HG03378 (cell line): ENCODE data around the gene SERPINB13.

Experiments used
- ATAC-seq: cut with Tn5 transposase; IDR thresholded peaks from one replicate; pipeline ENCODE4 v1.9.1; 2021; ENCODE audit warnings: mild to moderate bottlenecking, moderate library complexity; ENCODE audit not compliant: unreplicated experiment

The SERPINB13 gene, protein sequence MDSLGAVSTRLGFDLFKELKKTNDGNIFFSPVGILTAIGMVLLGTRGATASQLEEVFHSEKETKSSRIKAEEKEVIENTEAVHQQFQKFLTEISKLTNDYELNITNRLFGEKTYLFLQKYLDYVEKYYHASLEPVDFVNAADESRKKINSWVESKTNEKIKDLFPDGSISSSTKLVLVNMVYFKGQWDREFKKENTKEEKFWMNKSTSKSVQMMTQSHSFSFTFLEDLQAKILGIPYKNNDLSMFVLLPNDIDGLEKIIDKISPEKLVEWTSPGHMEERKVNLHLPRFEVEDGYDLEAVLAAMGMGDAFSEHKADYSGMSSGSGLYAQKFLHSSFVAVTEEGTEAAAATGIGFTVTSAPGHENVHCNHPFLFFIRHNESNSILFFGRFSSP

DNA sequence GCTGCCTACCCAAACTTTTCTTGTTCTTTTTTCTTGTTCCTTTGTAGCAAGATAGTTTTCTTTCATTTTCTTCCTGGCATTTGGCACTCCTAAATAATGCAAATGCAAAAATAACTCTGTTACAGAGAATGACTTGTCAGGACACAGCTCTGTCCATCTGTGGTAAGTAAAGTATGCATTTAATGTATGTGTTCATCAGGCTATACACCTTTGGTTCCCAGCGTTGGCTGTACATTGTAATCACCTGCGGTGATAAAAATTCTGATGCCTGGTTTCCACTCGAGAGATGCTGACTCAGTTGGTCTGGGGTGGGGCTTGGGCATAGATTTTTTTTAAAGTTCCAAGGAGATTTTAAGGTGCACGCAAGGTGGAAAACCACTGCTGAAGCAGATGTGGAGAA lies at the start of gene SERPINB13:
SERPINB13 (plus strand) TSS at position 378 of the 400 bp plus-strand sequence. CDS start 1,325 bp downstream, outside the sequence.
- no peak for ATAC-seq

DNA sequence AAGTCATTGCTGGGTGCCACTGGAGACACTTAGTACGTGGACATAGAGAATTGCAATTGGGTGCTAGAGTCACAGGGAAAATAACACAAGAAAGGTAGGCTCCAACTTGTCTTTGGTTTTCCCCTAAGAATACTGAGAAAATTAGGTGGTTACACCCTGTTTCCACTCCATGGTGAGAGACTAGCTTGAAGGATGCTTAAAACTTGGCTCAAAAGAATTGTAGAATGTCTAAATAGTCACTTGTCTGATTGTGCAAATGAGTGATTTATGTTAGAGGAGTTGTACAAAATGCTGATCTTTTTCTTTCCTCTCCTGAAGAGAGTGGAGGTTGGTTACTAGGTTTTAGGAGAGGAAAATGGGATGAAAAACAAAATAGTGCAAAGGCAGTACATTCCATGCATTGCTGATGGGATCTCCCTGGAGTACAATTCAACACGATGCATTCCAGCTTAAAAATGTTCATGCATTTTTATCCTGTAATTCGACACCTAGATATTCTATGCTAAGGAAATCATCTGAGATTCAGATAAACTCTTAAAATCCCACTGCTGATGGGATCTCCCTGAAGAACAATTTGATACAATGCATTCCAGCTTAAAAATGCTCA lies 47.1 kb upstream of the SERPINB13 start:
- no peak for ATAC-seq

DNA sequence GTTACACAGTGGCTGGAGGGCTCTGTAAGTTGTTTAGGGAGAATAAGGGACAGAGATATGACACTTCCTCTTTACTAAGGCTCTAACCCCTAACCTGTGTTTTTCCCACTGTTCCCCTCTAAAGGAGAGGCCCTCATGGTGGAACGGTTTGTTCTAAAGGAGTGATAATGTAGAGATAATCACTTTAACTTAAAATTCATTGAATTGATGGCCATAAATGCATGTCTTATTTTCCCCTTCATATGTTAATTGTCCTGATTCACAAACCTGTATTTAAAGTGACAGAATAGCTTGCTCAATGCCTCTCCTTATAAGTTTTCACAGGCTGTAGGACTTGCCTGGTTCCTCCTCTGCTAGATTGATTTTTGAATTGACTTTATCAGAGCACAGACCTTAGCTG lies 45.1 kb upstream of the SERPINB13 start, which contains the start of gene SERPINB12:
SERPINB12 (plus strand) TSS at position 301 of the 400 bp plus-strand sequence. CDS start 13,791 bp downstream, outside the sequence.
- ATAC-seq: no peak

DNA sequence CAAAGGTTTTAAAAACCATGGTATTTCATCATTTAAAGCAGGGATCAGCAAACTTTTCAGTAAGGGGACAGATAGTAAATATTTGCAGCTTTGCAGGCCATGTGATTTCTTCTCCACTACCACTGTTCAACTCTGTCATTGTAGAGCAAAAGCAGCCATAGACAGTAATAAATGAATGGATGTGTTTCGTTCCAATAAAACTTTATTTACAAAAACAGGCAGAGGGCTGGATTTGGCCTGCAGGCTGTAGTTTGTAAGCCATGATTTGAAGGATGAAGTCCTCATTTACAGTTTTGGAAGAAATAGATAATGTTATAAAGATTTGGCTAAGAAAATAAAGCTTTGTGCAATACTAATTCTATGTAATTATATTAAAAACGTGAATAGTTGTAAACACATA lies 43.1 kb upstream of the SERPINB13 start:
- ATAC-seq: no peak

DNA sequence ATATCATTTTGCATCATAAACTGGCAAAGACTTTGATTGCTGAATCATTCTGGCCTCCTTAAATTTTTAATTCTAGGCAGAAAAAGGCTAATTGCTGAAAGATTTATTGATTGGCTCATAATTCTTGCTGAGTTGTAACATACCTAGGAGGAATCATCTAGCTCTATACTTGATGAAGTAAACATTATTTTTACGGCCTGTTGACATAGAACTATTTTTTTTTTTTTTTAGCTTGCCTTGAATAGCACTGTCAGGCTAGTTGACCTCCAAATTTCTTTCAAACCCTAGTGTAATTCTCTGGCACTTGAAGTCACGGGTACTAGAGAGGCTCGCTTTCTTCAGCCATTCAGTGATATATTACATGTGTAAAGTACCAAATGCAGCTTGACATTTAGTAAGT lies 42.1 kb upstream of the SERPINB13 start:
- ATAC-seq: no peak

DNA sequence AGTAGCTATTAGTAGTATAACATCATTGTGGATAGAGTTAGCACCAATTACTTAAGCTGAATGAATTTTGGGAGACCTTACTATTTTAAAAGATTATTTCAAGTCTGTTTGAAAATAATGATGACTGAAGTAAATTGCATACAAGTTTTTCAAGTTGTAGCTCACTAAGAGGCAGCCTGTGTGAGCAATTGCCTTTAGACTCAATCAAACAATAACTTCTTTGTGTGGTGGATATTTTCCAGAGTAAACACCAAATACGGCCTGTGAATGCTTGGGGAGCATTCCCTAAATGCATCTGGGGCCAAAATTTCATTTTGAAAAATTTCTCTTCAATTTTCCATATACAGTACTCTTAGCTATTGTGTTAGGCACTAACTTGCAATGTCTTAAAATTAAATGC lies 37.1 kb upstream of the SERPINB13 start:
- no peak for ATAC-seq

DNA sequence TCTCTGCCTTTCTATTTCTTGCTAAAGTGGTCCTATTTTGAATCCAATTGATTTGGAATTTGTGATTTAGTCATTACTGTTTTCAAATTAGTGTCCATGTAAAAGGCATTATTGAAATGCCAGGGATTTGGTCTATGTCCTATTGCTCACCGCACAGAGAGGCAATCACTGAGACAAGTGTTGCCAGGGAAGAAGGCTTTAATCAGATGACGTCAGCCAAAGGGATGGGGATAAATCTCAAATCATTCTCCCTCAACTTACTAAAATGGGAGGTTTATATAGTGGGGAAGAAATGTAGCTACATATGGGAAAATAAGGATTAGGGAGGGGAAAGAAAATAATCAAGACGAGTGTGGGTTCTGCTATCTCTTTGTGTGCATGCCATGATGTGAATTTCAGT lies 35.4 kb upstream of the SERPINB13 start:
- ATAC-seq: no peak

DNA sequence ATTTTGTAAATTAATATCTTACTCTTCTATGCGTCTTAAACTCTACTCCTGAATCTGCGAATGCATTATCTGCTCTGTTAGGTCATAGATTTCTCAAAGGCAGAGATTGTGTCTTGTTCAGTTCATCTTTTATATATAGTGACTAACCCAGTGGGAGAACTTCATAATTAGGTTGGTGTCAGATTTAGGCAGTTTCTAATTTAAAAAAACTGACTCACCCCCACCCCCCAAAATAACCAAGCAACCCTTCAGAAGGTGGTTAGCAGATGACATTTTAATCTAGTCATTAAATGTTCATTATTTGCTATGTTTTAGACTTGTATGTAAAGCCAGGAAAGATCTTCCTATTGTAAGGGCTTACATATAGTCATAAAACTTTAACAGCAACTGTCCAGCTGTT lies 34.6 kb upstream of the SERPINB13 start:
- ATAC-seq: no peak

DNA sequence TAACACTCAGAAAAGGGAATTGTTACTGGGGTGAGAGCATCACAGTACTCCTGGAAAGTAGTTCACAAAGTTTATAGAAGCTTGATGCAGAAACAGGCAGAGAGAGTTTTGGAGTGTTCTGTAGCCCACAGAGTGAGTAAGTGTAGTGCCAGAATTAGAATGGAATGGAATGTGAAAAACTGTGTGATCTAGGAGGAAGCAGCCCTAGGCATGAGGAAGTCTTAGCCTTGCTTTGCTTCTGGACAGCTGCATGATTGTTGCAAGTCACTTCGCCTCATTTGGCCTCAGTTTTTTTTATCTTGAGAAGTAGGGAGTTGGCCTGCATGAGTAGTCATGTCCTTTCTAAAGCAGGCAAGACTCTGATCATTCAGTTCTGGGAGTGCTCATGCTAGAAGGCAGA lies 34.1 kb upstream of the SERPINB13 start:
- no peak for ATAC-seq

DNA sequence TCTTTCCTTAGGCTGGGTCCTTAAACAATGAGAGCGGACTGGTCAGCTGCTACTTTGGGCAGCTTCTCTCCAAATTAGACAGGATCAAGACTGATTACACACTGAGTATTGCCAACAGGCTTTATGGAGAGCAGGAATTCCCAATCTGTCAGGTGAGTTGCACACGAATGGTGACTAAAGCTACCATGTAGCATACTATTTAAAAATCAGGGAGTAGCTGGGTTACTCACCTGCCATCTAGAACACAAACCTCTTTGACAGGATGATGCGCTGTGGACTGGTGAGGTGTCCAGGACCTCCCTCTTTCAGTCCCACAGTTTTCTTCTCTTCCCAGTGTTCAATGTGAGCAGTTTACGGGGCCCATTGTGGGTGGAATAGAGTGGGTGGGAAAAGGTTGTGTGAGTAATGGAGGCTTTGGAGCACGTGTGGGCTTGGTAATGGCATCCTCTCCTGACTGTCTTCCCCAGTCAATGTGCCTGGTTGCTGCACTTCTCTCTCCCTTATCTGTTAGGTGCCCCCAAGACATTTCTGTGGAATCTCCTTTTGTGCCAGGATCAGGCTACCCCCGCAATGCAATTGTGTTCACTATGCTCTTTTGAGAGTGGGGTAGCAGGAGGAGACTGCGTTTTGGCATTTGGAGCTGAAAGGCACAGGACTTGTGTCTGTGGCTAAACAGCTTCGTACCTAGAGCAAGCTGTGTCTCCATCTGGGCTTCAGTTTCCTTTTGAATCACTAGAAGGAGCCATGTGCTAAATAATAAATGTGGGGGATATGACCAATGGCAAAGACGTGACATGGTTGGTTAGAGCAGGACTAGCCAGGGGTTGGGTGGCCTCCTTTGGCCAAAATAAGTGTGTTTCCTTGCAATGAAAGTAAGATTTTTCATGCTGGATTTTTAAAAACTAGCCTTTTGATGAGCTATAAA lies 27.3 kb upstream of the SERPINB13 start:
- ATAC-seq: no peak

DNA sequence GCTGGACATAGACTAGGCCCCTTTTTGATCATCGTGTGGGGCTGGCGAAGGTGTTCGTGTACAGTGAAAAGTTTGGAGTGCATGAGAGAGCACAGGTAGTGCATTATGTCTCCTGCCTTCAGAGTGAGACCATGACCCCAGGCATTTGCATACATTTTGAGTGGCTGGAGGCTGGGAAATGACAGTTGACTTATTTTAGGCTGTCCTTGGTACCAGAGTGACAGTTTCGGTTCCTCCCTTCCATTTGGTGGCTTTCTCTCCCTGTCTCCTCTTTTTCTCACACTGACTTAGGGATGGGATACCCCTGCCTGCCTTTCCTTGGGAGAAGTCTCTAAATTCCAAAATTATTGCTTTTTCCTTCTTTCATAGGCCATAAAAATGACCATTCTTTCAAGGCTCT lies 24.9 kb upstream of the SERPINB13 start:
- ATAC-seq: peak; percentile 77

DNA sequence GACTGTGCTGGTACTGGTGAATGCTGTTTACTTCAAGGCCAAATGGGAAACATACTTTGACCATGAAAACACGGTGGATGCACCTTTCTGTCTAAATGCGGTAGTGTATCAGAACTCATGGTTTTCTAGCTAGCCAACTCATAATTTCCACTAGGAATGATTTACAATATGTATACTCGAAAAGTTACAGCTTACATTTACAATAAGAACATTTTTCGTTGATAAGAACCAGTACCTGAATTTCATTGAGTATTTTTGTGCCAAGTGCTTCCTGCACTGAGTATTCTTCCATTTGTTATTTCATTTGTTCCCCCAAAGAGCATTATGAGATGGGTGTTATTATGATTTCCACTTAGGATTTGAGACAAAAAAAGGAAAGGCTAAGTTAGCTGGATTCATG lies 23.1 kb upstream of the SERPINB13 start:
- ATAC-seq: no peak

DNA sequence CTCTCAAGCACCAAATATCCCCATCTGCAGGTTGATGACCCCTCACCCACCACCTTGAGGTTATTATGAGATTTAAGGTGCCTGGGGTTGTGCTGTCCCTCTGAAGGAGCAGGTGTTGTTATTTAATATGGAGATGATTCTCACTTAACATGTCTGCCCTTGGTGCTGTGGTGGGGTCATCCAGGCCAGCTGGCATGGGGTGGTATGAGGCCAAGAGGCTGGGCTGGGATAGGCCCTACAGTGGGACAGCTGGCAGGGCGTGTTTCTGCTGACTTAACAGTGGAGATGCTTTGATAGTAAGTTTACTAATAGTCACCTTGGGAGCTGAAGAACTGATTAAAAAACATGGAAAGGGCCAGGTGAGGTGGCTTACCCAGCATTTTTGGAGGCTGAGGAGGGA lies 22.6 kb upstream of the SERPINB13 start:
- ATAC-seq: no peak

DNA sequence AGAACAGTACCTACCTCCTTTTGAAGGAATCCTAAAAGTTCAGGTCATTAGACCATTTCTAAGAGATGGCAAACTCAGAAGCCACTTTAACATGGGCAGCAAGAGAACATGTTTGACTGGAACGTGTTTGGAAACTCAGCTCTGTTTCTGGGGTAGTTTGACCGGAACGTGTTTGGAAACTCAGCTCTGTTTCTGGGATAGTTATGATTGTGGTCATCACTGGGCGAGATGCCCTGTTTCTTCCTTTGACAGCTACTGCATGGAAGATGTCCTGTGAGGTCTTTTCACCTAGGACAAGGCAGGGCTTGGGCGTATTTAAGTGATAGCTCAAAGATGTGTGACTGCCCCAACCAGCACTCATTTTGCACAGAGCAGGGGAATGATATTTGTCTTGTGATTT lies 19.9 kb upstream of the SERPINB13 start:
- no peak for ATAC-seq

DNA sequence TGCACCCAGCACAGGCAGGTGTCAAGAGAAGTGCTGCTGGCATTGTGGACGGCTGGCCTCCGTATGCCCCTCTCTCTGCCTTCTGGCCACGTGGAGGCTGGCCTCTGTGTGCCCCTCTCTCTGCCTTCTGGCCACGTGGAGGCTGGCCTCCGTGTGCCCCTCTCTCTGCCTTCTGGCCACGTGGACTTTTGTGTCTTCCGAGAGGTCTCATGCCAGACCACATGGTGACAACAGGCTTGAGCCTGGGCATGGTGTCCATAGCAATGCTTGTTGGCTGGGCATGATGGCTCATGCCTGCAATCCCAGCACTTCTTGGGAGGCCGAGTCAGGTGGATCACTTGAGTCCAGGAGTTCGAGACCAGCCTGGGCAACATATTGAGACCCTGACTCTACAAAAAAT lies 19.3 kb upstream of the SERPINB13 start:
- ATAC-seq: no peak

DNA sequence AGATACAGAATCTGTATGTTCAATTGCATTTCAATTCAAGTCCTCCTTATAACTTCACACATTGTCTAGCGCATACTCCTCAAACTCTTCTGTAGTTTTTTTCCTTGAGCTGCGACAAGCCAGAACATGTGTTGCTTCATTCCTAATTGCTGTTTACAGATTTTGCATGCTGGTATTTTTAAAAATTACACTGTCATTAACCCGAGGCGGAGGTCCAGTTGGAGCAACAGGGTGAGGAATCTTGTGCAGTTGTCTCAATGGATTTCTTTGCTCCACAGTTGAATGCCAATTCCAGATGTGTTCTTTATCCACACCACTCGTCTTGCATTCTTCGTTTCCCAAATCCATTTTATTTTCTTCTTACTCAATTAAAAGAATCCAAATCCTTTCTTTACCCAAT lies 16.4 kb upstream of the SERPINB13 start:
- ATAC-seq: no peak

DNA sequence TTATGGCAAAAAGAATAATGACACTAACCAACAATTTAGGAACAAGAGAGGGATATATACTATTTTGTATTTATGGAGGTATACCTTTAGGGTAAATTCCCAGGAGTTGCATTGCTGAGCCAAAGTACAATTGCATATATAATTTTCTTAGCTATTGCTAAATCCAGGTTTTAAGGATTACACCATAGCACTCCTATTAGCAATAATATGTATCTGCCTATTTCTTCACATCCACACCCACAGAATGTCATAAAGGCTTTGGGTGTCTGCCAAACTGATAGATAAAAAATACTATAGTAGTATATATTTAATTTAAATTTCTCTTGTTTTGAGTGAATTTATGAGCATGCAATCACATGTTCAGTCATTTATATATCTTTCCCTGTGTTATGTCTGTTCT lies 11.5 kb upstream of the SERPINB13 start:
- no peak for ATAC-seq

DNA sequence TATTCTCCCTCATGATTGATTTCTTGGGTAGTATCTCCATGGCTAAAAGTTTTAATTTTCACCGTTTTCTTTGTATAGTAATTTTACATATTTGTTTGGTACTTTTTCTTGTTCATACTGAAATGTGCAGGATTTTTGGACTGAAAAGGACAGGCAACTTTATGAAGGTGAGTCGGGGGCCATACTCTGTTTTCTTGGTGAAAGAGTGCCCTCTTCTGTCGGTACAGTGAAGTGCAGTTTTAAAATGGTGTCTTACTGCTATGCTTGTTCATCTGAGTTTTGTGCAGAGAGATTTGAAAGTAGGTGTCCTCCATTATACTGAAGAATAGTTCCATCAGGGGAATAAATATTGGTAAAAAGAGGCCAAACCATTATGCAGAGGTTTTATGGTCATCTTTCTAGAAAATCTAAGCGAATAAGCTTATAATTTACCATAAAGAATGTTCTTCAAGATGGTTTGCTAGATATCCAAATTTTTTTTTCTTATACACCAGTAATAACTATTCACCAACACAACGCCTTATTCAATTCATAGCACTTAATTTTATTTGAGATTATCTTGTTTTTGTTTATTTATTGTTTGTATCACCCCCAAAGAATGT lies 8.7 kb upstream of the SERPINB13 start:
- ATAC-seq: peak; percentile 58

DNA sequence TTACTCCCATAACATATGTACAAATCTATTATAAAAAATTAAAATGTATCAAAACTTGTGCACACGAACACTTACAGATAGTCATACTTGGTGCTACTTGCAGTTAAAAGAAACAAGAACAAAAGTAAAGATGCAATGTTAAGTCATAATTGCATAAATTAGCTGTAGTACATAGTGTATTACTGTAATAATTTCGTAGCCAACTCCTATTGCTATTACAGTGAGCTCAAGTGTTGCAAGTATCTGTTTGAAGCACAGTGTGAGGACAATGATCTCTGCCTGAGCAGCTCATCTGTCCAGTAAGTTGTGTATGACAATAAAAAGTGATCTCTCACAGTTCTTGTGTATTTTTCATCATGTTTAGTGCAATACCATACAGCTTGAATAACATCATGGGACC lies 7.5 kb upstream of the SERPINB13 start:
- ATAC-seq: no peak

DNA sequence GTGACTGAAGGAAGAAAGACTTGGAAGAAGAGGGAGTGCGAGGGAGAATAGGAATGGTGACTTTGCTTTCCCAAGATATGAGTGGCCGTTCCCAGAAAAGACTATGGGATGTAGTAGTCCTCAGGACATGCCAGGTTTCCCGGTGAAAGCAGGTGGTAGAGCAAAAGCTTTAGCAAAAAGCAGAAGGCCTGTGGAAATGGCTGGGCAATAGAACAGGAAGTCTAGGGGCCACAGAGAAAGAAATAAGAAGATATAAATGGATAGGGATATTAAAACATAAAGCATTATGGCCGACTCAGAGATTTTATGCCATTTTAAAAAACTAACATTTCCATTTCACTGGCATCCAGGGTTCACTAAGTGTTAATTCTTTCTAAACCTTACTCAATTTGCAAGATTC lies 1.2 kb upstream of the SERPINB13 start:
- ATAC-seq: no peak

DNA sequence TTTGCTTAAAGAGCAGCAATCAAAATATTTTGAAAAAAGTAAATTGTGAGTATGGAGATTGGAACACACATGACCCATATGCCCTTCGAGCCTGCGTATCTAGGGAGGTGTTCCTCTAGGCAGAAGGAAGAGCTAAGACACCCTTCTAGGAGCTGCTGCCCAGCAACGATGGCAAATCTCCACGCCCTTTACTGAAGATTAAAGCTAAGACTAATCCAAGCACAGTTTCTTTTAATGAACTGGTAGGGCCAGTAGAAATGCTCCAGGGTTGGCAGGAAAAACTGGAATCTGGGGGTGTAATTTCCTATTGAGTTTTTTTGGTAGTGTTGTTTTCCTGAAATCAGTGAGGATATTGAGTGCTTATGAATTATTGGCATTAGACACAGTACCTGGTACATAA lies 712 bp upstream of the SERPINB13 start:
- no peak for ATAC-seq
